ENCODE measurements around the gene ZNF182.
"Not testable (repeated sequence)": the region's sequence is repeated elsewhere in the genome, so short reads cannot be mapped to it uniquely, and the experiment has no call there.

Gene ZNF182

DNA sequence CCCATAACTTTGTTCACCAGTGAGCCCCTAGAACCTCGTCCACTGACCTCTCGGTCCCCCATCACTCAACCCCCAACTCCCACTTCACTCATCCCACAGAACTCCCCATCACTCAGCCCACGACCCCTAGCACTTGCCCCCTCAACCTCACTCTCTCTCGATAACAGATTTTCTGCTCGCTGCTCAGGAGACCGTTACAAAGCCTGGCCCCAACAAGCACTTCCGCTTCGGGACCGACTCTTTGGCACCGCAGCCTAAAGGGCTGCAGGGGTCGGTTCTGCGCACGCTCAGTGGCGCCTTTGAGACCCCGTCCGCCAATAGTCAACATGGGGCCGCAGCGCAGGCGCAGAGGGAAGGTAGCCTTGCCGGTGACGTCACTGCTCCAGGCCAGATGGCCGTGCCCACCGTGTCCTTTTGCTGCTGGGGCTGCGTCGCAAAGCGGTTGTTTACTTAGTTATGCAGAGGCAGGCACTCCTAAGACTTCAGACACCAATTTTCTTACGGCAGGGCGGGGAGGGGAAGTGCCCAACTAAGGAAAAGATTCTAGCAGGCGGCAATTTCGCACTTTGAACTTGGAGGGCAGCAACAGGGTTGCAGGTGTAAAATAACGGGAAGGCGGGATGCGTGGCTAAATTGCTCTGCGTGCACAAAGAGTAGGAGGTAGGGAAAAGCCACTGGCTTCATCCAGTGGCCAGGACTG lies at the start of gene ZNF182:
Gene ZNF182, minus strand, starts transcription at position 232 of the 700 bp plus-strand sequence. CDS start 1,380 bp downstream, outside the sequence.
- DNase-seq = peak; percentile 93

GRCh38 chrX:48046846-48047245 lies 43.1 kb upstream of the ZNF182 start:
- no peak for DNase-seq

DNA sequence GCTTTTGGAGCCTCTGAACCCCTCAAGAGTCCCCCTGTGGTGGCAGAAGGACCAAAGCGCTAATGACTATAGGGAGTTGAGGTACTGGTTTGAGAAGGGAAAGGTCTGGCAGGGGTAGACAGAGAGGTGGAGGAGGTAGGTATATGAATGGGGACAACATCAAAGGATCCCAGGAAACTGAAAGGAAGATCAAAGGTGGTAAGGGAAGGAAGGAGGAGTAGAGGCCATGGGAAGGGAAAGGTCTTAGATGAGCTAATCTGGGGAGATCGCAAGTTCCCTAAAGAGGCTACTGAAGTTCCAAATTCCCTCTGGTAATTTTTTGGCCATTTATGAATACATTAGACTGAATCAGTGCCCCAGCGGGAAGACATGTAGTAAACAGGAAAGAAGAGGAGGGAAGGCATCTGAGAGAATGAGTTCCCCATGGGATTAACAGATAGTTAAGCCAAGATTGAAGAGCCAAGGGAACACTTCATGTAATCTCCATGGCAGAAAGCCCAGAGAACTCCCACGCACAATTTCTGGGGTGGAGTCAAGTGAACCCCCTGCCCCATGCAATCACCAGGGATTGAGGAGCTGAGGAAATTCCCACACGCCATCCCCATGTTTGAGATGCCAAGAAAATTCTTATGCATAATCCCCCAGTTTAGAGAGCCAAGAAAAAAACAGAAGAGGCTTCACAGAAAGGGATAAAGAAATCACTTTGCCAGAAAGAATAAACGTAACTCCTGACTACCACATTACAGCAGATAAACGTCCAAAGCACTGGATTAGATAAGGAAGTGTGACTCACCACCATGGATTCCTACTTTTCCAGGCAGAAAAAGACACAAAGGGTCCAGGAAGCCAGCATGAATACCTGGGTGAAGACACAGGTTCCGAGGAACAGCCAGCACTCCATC lies 41.9 kb upstream of the ZNF182 start:
- DNase-seq = no peak

- no peak for DNase-seq
These were observed 39.3 kb upstream of the ZNF182 start for GRCh38 chrX:48043056-48043455.

GRCh38 chrX:48035891-48036290 lies 32.1 kb upstream of the ZNF182 start:
- no peak for DNase-seq

DNA sequence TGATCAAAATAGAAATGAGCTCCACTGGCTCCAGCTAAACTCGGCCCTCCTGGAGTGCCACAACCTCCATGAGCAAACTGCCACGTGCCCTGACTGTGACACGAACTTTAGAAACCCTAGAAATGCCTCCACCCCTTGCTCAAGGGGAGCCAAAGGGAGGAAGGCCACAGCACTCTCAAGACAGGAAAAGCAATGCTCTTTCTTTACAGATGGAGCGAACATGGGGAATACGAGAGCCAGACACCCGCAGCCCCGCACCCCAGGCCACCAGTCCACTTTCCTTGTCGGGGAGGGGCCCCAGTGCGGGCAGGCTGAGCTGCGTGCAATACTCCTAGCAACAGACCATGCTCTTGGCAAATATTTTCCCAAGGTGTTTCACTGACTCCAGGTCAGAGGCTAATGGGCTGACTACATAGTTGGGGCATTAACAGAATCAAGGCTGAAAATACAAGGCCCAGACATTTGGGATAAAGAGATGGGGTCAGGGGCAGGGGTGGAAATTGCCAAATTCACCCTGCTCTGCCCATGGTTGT lies 26.9 kb upstream of the ZNF182 start:
- DNase-seq = not testable (repeated sequence)

DNA sequence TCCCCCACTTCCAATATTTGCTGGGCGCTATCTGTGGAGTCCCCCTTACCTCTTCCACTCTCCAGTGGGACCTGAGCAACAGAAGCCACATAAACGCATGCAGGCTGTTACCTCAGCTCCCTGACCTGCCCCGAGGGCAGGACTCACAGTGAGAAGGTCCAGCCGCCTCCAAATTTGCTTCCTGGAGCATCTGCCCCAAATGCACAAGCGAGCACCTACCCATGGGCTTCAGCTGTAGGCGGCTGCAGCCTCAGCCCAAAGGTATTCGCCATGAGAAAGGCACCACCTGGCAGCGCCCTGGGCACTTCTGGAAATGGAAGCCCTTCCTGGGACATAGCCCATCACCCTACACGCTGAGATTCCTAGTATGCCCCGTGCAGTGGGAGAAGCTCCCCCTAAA lies 26.4 kb upstream of the ZNF182 start:
- DNase-seq = no peak

- DNase-seq = no peak
These were observed 24.3 kb upstream of the ZNF182 start for GRCh38 chrX:48028091-48028490.

- DNase-seq = not testable (repeated sequence)
These were observed 23.8 kb upstream of the ZNF182 start for GRCh38 chrX:48027545-48027944.

GRCh38 chrX:48025561-48025960 lies 21.8 kb upstream of the ZNF182 start:
- DNase-seq = peak; percentile 60

GRCh38 chrX:48022738-48023137 lies 18.9 kb upstream of the ZNF182 start:
- DNase-seq = no peak

DNA sequence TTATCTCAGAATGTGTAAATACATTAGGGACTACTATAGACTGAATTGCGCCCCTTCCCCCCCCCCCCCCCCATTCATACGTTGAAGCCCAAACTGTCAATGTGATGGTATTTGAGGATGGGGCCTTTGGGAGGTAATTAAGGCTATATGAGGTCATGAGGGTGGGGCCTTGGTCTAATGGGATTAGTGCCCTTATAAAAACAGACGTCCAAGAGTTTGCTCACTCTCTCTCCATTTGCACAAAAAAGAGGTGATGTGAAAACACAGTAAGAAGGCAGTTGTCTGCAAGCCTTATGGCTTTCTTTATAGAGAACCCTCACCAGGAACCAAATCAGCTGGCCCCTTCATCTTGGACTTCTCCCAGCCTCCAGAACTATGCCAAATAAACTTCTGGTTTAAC lies 18.3 kb upstream of the ZNF182 start:
- no peak for DNase-seq

DNA sequence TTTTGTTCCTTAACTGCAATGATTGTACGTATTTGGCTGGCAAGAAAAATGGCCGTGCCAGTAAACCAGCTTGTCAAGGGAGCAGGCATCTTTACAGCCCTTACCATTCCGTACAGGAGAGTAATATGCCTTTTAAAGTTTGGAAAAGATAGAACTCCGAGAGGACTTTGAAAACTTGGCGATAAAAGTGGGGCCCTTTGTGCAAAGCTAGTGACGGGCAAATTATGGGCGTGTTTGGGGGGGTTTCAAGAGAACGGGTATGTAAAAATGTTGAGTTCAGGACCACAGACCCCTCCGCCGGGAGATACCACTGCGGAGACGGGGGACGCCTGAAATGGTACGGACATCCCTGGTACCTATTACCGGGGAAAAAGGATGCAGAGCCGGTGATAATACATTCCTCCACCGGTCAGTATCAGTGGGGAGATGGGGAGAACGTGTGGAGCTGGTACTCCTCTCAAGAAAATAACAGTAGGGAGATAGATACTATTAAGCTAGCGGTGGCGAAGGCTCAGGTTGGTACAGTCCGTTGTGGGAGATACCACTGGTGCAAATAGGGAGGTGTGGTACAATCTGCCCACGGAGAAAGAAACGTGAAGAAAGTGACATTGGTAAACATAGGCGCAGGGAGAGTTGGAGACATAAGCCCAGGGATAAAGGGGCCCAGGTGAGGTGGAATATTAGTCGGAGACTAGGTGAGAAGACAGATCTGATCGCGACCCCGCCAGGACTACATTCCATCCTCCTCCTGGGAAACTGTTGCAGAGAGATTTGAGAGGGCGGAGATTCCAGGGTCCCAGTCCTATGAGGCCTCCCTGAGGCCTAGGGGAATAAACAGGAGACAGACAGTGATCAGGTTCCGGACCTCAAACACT lies 17.5 kb upstream of the ZNF182 start:
- peak; percentile 42 for DNase-seq

GRCh38 chrX:48020472-48020871 lies 16.7 kb upstream of the ZNF182 start:
- peak; percentile 34 for DNase-seq

DNA sequence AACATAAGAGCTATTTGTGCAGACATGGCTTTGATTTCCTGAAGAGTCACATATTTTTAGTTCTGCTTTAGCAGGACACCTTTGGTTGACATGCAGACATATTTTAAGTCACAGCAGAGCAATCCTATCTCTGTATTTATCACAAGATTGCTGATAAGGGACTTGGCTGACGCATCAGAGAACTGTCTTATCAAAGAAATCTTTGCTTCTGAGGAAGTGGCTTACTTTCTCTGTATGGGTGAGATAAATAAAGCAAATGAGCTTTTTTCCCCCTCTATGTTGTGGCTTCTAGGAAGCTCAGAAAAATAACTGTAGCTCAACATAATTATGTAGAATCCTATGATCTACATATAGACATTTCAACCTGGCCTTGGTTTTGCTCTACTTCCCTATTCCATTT lies 16.1 kb upstream of the ZNF182 start:
- DNase-seq = not testable (repeated sequence)

DNA sequence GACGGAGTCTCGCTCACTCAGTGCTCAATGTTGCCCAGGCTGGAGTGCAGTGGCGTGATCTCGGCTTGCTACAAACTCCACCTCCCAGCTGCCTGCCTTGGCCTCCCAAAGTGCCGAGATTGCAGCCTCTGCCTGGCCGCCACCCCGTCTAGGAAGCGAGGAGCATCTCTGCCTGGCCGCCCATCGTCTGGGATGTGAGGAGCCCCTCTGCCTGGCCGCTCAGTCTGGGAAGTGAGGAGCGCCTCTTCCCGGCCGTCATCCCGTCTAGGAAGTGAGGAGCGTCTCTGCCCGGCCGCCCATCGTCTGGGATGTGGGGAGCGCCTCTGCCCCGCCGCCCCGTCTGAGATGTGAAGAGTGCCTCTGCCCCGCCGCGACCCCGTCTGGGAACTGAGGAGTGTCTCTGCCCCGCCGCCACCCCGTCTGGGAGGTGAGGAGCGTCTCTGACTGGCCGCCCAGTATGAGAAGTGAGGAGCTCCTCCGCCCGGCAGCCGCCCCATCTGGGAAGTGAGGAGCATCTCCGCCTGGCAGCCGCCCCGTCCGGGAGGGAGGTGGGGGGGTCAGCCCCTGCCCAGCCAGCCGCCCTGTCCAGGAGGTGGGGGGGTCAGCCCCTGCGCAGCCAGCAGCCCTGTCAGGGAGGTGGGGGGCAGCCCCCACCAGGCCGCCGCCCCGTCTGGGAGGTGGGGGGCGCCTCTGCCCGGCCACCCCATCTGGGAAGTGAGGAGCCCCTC lies 13.0 kb upstream of the ZNF182 start:
- not testable (repeated sequence) for DNase-seq

GRCh38 chrX:48009445-48009960 lies 5.7 kb upstream of the ZNF182 start:
- not testable (repeated sequence) for DNase-seq

DNA sequence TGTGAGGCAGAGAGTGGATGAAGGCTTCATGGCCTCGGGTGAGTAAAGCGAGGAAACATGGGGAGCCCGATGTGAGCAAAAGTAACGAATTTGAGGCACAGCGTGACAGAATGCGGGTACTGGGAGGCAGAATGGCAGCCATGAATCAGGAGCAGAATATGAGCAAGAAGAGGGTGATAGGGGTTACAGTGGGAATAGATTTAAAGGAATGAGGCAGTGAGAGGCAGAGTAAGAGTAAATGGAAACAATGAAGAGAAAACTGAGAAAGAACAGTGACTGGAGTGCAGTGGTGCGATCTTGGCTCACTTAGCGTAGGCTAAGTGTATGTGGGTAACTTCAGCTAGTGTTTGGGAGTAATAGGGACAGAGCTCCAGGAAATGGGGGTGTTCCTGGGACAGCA lies 2.9 kb upstream of the ZNF182 start, which contains the start of gene SPACA5:
Gene SPACA5, plus strand, starts transcription at position 301 of the 400 bp plus-strand sequence. CDS start 815 bp downstream, outside the sequence.
- DNase-seq = not testable (repeated sequence)

- DNase-seq = peak; percentile 9
These were observed 427 bp downstream of the ZNF182 start for GRCh38 chrX:48003367-48003757.

GRCh38 chrX:48002929-48003328 lies 860 bp downstream of the ZNF182 start:
- DNase-seq = no peak

- DNase-seq = no peak
These were observed 1.5 kb downstream of the ZNF182 start for GRCh38 chrX:48002319-48002718.

- DNase-seq = no peak
These were observed 2.5 kb downstream of the ZNF182 start for GRCh38 chrX:48001260-48001659.
